EL (cell line): ENCODE measurements around the gene KIF6.

Experiments
- DNase-seq: peaks from one replicate; pipeline ENCODE4 v3.0.0-alpha.2; 2016

The KIF6 gene

GRCh38 chr6:39338397-39338796, 386.8 kb downstream of the KIF6 start:
- no peak for DNase-seq

- DNase-seq = peak; percentile 37
Measured at GRCh38 chr6:39335780-39336545, 389.2 kb downstream of the KIF6 start.

GRCh38 chr6:39333644-39334438, 391.4 kb downstream of the KIF6 start:
- no peak for DNase-seq

- no peak for DNase-seq
Measured at GRCh38 chr6:39330476-39330875, 394.7 kb downstream of the KIF6 start.

- no peak for DNase-seq
Measured at GRCh38 chr6:39330057-39330456, 395.2 kb downstream of the KIF6 start.

GRCh38 chr6:39328066-39328465, 397.1 kb downstream of the KIF6 start:
- no peak for DNase-seq

GRCh38 chr6:39327507-39327906, 397.7 kb downstream of the KIF6 start:
- DNase-seq = no peak

GRCh38 chr6:39322306-39322850, 402.8 kb downstream of the KIF6 start, which contains the start of gene KCNK16:
Gene KCNK16 (minus strand): TSS chr6:39322702. CDS start chr6:39322540, 162 bp downstream.
- DNase-seq = no peak

- DNase-seq = no peak
Measured at GRCh38 chr6:39321761-39322160, 403.4 kb downstream of the KIF6 start.

- DNase-seq = no peak
Measured at GRCh38 chr6:39320363-39320984, 404.7 kb downstream of the KIF6 start.

GRCh38 chr6:39319621-39320362, 405.4 kb downstream of the KIF6 start:
- DNase-seq = no peak

- no peak for DNase-seq
Measured at GRCh38 chr6:39317256-39317655, 408.0 kb downstream of the KIF6 start.

- DNase-seq = no peak
Measured at GRCh38 chr6:39314273-39314795, 410.9 kb downstream of the KIF6 start, which contains the start of gene KCNK17. Gene KCNK17 (minus strand): TSS chr6:39314419. CDS start chr6:39314320, 99 bp downstream.

GRCh38 chr6:39313526-39314272, 411.5 kb downstream of the KIF6 start:
- no peak for DNase-seq

- DNase-seq = no peak
Measured at GRCh38 chr6:39312912-39313525, 412.2 kb downstream of the KIF6 start.

- DNase-seq = no peak
Measured at GRCh38 chr6:39310542-39310941, 414.7 kb downstream of the KIF6 start.

GRCh38 chr6:39309942-39310531, 415.2 kb downstream of the KIF6 start:
- peak; percentile 65 for DNase-seq

GRCh38 chr6:39307462-39307861, 417.7 kb downstream of the KIF6 start:
- no peak for DNase-seq

- DNase-seq = no peak
Measured at GRCh38 chr6:39304951-39305350, 420.3 kb downstream of the KIF6 start.

- DNase-seq = no peak
Measured at GRCh38 chr6:39303425-39304153, 421.6 kb downstream of the KIF6 start.
